NCI-H2227 treated with DMSO at 0.1 percent for 48 hours (cell line): ENCODE data around the gene EXOC3L4.
"Not testable (repeated sequence)": the region's sequence is repeated elsewhere in the genome, so short reads cannot be mapped to it uniquely, and the experiment has no call there.

Experiments used
- DNase-seq: peaks from one replicate; lab custom pipeline; 2025; lab: John Stamatoyannopoulos, UW

The EXOC3L4 gene

DNA sequence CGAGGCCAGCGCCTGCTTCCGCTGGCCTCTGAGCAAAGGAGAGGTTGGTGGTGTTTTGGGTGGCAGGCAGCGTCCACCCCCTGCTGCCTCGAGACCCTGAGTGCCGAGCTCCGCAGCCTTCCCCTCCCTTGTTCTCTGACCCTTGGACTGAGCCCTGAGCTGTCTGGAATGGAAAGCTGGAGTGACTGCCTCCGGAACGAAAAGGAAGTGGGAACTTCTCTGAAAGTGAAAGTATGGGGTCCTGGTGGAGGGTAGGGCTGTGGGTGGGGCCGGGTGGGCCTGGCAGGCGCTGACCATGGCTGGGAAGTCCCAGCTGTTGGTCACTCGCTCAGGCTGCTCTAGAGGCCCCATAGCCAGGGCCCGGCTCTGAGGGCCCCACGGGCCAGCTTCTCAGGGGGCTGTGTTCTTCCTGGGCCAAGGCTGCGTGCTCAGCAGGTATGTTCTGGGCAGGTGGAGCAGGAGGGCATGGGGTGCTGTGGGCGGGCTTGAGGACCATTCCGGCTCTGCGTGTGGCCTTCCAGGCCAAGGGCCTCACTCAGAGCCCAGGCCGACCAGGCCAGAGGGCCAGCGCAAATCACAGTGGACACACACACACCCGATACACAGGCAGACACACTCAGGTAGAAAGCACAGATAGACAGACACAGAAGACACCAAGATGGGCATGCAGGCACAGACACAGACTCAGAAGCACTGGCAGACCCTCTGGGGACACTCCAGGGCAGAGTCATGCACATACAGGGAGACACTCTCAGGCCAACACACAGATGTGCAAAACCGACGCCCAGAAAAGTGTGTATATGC lies at the start of gene EXOC3L4:
TSS of gene EXOC3L4 (plus strand) at position 320 of the 804 bp plus-strand sequence. CDS start 5,495 bp downstream, outside the sequence.
- no peak for DNase-seq

GRCh38 chr14:103045371-103045869 lies 49.1 kb upstream of the EXOC3L4 start:
- DNase-seq: no peak

- not testable (repeated sequence) for DNase-seq
Measured at GRCh38 chr14:103047453-103047852, 47.1 kb upstream of the EXOC3L4 start.

DNA sequence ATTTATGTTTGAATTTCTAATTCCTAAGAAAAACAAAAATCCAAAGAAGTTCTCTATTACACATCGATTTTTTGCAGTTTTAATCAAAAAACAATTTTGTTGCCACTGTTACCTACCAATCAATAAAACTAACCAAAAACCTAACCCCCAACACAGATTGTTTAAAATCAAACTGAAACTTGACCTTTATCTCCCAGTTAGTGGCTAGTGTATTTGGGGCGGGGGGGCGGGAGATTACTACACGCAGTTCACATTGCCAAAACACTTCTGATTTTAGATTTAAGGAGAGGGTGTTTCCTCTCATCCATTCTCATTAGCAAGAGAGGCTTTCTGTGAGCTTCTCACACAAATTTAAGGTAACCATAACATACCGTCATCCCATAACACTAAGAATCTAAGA lies 43.6 kb upstream of the EXOC3L4 start:
- no peak for DNase-seq

- DNase-seq: no peak
Measured at GRCh38 chr14:103052407-103052806, 42.1 kb upstream of the EXOC3L4 start.

- DNase-seq: no peak
Measured at GRCh38 chr14:103055695-103056094, 38.8 kb upstream of the EXOC3L4 start.

- DNase-seq: peak; percentile 22
Measured at GRCh38 chr14:103056322-103057027, 38.0 kb upstream of the EXOC3L4 start.

GRCh38 chr14:103057028-103057371 lies 37.5 kb upstream of the EXOC3L4 start:
- DNase-seq: no peak

GRCh38 chr14:103057372-103058163 lies 37.0 kb upstream of the EXOC3L4 start, which contains the start of gene CDC42BPB:
CDC42BPB (minus strand) TSS chr14:103057549; CDS start chr14:103057173, 376 bp downstream.
- DNase-seq: peak; percentile 86

DNA sequence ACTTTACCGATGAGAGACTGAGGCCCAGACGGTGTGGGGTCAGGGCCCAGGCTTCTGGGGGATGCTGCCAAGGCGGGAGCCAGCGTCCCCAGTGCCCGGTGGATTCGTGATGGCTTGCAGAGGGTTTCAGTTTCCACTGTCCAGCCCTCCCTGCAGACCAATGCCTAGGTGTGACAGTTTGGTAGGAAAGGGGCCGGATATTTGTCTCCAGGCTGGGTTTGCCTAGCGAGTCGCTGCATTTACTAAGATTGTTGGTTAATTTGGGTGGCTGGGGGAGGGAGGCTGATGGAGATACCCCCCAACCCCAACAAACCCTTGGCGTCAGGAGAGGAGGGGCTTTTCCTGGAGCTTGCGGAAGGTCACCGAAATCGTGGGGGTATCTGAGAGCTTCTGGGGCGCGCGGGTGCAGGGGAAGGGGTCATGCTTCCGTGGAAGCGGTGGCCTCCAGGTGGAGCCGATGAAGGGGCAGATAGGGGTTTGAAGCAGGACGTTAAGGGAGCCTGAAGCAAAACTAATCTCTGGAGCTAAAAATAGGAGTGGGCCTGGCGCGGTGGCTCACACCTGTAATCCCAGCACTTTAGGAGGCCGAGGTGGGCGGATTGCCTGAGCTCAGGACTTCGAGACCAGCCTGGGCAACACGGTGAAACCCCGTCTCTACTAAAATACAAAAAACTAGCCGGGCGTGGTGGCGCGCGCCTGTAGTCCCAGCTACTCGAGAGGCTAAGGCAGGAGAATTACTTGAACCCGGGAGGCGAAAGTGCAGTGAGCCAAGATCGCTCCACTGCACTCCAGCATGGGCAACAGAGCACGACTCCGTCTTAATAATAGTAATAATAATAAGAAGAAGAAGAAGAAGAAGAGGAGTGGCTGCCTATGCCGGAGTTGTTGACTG lies 36.1 kb upstream of the EXOC3L4 start:
- peak; percentile 21 for DNase-seq

- no peak for DNase-seq
Measured at GRCh38 chr14:103059556-103059955, 35.0 kb upstream of the EXOC3L4 start.

GRCh38 chr14:103061482-103061976 lies 33.0 kb upstream of the EXOC3L4 start:
- DNase-seq: no peak

- DNase-seq: no peak
Measured at GRCh38 chr14:103064436-103064835, 30.1 kb upstream of the EXOC3L4 start.

DNA sequence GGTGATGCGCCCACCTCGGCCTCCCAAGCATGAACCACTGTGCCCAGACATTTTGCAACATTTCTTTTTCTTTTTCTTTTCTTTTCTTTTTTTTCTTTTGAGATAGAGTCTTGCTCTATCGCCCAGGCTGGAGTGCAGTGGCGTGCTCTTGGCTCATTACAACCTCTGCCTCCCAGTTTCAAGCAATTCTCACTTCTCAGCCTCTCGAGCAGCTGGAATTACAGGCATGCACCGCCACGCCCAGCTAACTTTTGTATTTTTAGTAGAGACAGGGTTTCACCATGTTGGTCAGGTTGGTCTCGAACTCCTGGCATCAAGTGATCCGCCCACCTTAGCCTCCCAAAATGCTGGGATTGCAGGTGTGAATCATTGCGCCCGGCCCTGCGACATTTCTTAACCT lies 29.5 kb upstream of the EXOC3L4 start:
- DNase-seq: no peak

DNA sequence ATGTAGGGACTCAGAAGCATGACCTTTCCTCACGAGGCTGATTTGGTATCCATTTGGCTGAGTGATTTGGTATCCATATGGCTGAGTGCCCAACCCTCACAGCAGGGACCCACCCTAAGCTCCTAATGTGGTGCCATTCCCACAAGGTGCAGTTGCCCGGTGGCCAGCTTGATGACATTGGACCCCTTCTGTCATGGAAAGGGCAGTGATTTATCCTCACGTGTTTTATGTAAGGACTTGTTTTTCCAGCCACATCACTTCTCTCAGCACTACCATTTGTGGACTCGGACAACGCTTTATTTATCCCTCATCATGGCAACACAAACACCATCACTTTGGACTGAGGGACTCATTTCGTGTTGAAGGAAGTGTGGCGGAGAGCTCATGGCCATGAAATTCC lies 28.7 kb upstream of the EXOC3L4 start:
- DNase-seq: no peak

DNA sequence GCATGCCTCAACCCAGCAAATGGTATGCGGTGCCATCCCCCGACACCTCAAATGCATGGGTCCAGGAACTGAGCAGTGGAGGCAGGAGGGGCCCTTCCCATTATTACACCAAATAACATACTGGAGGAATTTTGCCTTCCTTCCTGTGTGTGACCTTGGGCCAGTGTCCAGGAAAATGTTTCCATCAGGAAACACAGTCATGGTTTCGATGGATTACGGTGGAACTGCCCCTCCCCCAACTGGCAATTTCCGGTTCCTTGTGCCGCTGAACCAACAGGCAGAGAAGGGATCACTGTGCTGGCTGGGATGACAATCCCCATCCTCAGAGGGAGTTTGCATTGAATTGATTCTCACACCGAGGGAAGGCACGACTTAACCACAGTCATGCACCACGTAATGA lies 28.1 kb upstream of the EXOC3L4 start:
- DNase-seq: no peak

DNA sequence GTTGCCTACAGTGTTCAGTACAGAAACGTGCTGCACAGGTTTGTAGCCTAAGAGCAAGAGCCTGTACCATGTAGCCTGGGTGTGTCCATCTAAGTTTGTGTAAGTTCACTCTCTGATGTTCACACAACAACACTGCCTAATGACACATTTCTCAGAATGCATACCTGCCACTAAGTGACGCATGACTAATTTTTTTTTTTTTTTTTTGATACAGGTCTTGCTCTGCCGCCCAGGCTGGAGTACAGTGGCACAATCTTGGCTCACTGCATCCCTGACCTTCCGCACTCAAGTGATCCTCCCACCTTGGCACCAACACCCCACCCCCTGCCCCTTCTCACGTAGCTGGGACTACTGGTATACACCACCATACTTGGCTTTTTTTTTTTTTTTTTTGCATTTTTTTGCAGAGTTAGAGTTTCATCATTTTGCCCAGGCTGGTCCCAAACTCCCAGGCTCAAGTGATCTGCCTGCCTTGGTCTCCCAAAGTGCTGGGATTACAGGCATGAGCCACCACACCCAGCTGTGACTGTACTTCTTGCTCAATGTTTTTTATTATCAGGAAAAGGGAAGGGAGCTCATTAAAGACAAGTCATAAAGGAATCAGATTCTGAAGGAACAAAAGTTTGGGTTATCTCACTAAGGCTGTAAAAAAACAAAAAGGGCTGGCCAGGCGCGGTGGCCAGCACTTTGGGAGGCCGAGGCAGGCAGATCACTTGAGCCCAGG lies 27.1 kb upstream of the EXOC3L4 start:
- no peak for DNase-seq

GRCh38 chr14:103068351-103069073 lies 26.0 kb upstream of the EXOC3L4 start:
- DNase-seq: no peak

DNA sequence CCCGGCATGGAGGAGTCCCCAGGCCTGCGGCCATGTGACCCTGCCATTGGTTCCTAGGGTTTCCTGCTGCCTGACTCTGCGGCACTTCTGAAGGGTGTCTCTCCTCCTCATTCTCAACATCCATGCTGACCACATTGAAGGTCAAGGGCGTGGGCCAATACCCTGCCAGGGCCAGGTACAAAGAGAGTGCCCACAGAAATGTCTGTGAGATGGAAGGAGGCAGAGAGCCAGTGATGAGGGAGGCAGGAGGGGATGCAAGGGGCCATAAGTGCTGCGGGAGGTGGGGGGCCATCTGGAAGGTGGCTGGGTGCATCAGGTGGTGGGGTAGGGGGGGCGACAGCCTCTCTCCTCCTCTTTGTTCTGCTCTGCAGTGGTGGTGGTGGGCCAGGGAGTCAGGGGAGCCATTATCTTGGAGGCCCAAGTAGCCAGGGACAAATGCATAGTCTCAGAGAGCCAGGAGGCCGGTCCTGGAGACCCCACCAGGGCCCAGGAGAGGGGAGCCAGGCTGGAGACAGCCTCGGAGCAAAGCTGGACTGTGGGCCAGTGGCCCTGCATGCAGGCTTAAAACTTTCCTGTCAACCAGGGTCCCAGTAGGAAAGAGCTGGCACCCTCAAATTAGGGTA lies 24.2 kb upstream of the EXOC3L4 start:
- no peak for DNase-seq
